ENCODE data around the gene P4HA1. TPM values are rescaled to one million over a fixed set of nuclear protein-coding genes. Genes with fewer than 3 reads are reported as not detected.

Gene P4HA1
- total RNA-seq, 1 donor from 2014 or later, result 6.9 TPM

- TF ChIP-seq, protein P1, sequence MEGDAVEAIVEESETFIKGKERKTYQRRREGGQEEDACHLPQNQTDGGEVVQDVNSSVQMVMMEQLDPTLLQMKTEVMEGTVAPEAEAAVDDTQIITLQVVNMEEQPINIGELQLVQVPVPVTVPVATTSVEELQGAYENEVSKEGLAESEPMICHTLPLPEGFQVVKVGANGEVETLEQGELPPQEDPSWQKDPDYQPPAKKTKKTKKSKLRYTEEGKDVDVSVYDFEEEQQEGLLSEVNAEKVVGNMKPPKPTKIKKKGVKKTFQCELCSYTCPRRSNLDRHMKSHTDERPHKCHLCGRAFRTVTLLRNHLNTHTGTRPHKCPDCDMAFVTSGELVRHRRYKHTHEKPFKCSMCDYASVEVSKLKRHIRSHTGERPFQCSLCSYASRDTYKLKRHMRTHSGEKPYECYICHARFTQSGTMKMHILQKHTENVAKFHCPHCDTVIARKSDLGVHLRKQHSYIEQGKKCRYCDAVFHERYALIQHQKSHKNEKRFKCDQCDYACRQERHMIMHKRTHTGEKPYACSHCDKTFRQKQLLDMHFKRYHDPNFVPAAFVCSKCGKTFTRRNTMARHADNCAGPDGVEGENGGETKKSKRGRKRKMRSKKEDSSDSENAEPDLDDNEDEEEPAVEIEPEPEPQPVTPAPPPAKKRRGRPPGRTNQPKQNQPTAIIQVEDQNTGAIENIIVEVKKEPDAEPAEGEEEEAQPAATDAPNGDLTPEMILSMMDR (IDR thresholded peaks at IDR 0.05), result no peak
- Histone ChIP-seq H3K36me3 (no peaks in the 10 kb centered on the region), H3K9me3 (peaks cover 9 to 38% of the 10 kb centered on the region in 2 donors), H3K4me1 (no peaks in the 10 kb centered on the region), H3K4me3 (no peak overlapping the region), H3K27me3 (no peaks in the 10 kb centered on the region), H3K27ac (no peak overlapping the region)
- no peak for DNase-seq (ENCODE audit: low spot score in 2 of 2)
- intact Hi-C loops (cut with DNase I), result no loop called here
These were observed 116.3 kb downstream of the P4HA1 start for GRCh38 chr10:72980348-72980747.

DNA sequence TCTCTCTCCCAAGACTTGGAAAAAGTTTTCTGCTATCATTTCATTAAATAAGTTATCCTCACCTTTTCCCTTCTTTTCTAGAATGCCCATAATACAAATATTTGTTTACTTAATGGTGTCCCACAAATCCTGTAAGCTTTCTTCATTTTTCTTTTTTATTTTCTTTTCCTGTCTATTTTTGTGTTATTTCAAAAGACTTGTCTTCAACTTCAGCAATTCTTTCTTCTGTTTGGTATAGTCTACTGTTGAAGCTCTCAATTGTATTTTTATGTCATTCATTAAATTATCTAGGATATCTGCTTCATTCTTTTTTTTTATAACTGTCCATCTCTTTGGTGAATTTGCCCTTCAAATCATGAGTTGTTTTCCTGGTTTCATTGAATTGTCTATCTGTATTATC lies 117.0 kb downstream of the P4HA1 start:
- DNase-seq (ENCODE audit: low spot score in 2 of 2), result no peak

DNA sequence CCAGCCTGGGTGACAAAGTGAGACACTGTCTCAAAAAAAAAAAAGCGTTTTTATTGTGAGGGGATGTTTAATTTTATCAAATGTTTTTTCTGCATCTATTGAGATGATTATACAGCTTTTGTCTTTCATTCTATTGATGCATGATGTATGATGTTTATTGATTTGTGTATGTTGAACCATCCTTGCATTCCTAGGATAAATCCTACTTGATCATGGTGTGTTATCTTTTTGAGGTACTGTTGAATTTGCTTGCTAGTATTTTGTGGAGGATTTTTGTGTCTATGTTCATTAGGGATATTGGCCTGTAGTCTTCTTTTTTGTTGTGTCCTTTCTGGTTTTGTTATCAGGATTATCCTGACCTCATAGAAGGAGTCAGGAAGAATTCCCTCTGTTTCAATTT lies 119.8 kb downstream of the P4HA1 start:
- no peak for DNase-seq (ENCODE audit: low spot score in 2 of 2)
- no peaks in the 10 kb centered on the region for H3K4me1 ChIP-seq
- peaks cover 9 to 40% of the 10 kb centered on the region in 2 donors for H3K9me3 ChIP-seq
- no peaks in the 10 kb centered on the region for H3K36me3 ChIP-seq
- H3K27ac ChIP-seq, result no peak overlapping the region
- TF ChIP-seq, protein P1 (IDR thresholded peaks at IDR 0.05), result no peak
- no peaks in the 10 kb centered on the region for H3K27me3 ChIP-seq
- H3K4me3 ChIP-seq, result no peak overlapping the region
- intact Hi-C loops (cut with DNase I), result no loop called here

More for the DNA sequence above, 117.0 kb downstream of the P4HA1 start:
- TF ChIP-seq, protein P1 (IDR thresholded peaks at IDR 0.05), result no peak
- H3K4me1 ChIP-seq, result no peaks in the 10 kb centered on the region
- no peak overlapping the region for H3K27ac ChIP-seq
- H3K27me3 ChIP-seq, result no peaks in the 10 kb centered on the region
- intact Hi-C loops (cut with DNase I), result no loop called here
- no peaks in the 10 kb centered on the region for H3K36me3 ChIP-seq
- H3K9me3 ChIP-seq, result peaks cover 9 to 40% of the 10 kb centered on the region in 2 donors
- H3K4me3 ChIP-seq, result no peak overlapping the region

Other genes starting within 250 kb of the P4HA1 start
- not detected for gene OIT3, start 203.1 kb downstream of the P4HA1 start, total RNA-seq
- gene PLA2G12B, start 142.1 kb downstream of the P4HA1 start, total RNA-seq, result not detected
- gene NUDT13, start 13.6 kb upstream of the P4HA1 start, total RNA-seq, result 7.6 TPM
- gene ECD, start 71.1 kb upstream of the P4HA1 start, total RNA-seq, result 6.2 TPM
- 19.4 TPM for gene FAM149B1, start 71.3 kb upstream of the P4HA1 start, total RNA-seq
- 5.3 TPM for gene DNAJC9, start 150.4 kb upstream of the P4HA1 start, total RNA-seq
- 44.5 TPM for gene MRPS16, start 155.8 kb upstream of the P4HA1 start, total RNA-seq

Measured in ascending aorta (tissue), 2 donors.